ENCODE data around the gene GRM7. TPM values are rescaled to one million over a fixed set of nuclear protein-coding genes. Genes with fewer than 3 reads are reported as not detected.
A peak's percentile ranks its signal among the peaks of the same experiment; 100 is the strongest.

Gene GRM7
- total RNA-seq, 6 donors from 2014 or later: 0.46 to 8.6 TPM; not detected in 4

- H3K9me3 ChIP-seq: no peaks in the 10 kb centered on the region
- no peaks in the 10 kb centered on the region for H3K27me3 ChIP-seq
- H3K36me3 ChIP-seq: no peaks in the 10 kb centered on the region
- no peak overlapping the region for H3K27ac ChIP-seq
- no peak overlapping the region for H3K4me3 ChIP-seq
- H3K4me1 ChIP-seq: peaks cover 6 to 19% (median 12%) of the 10 kb centered on the region in 4 donors
- no peak for TF ChIP-seq EP300 (IDR thresholded peaks at IDR 0.05)
- TF ChIP-seq CTCF (IDR thresholded peaks at IDR 0.05): no peak
- TF ChIP-seq POLR2A (IDR thresholded peaks at IDR 0.05): no peak
- no peak for TF ChIP-seq POLR2AphosphoS5 (IDR thresholded peaks at IDR 0.05)
- ATAC-seq (ENCODE audit: low FRiP score in 2 of 2): no peak
- no peak for DNase-seq
- 3 to 13% methylated on average over 1 of the region's 1 CpG for WGBS, 2 donors
Observed at GRCh38 chr3:7684182-7684715, 823.3 kb downstream of the GRM7 start.

GRCh38 chr3:7687428-7688147, 826.7 kb downstream of the GRM7 start:
- no peaks in the 10 kb centered on the region for H3K9me3 ChIP-seq
- no peak for DNase-seq
- no peaks in the 10 kb centered on the region for H3K27me3 ChIP-seq
- no peaks in the 10 kb centered on the region for H3K36me3 ChIP-seq
- peak in 1 of 2 donors; percentile 30 for ATAC-seq (ENCODE audit: low FRiP score in 2 of 2)
- 80 to 81% methylated on average over 6 of the region's 6 CpGs for WGBS, 2 donors
- H3K27ac ChIP-seq: no peak overlapping the region
- TF ChIP-seq CTCF (IDR thresholded peaks at IDR 0.05) (no peak), POLR2AphosphoS5 (IDR thresholded peaks at IDR 0.05) (no peak), POLR2A (IDR thresholded peaks at IDR 0.05) (no peak), EP300 (IDR thresholded peaks at IDR 0.05) (no peak)
- H3K4me1 ChIP-seq: peaks cover 4 to 16% (median 11%) of the 10 kb centered on the region in 4 donors
- no peak overlapping the region for H3K4me3 ChIP-seq

GRCh38 chr3:7692866-7693265, 832.0 kb downstream of the GRM7 start:
- no peaks in the 10 kb centered on the region for H3K27me3 ChIP-seq
- no peak for DNase-seq
- H3K9me3 ChIP-seq: no peaks in the 10 kb centered on the region
- ATAC-seq (ENCODE audit: low FRiP score in 2 of 2): no peak
- no peak overlapping the region for H3K4me3 ChIP-seq
- H3K36me3 ChIP-seq: no peaks in the 10 kb centered on the region
- TF ChIP-seq POLR2A (IDR thresholded peaks at IDR 0.05): no peak
- TF ChIP-seq CTCF (IDR thresholded peaks at IDR 0.05): no peak
- TF ChIP-seq EP300 (IDR thresholded peaks at IDR 0.05): no peak
- no peak for TF ChIP-seq POLR2AphosphoS5 (IDR thresholded peaks at IDR 0.05)
- 58 to 71% methylated on average over 3 of the region's 3 CpGs for WGBS, 2 donors
- no peaks in the 10 kb centered on the region for H3K4me1 ChIP-seq
- H3K27ac ChIP-seq: no peak overlapping the region

- 87 to 90% methylated on average over 2 of the region's 2 CpGs for WGBS, 2 donors
- DNase-seq (no peak), ATAC-seq (ENCODE audit: low FRiP score in 2 of 2) (no peak)
- Histone ChIP-seq H3K27me3 (no peaks in the 10 kb centered on the region), H3K27ac (no peak overlapping the region), H3K4me3 (no peak overlapping the region), H3K36me3 (no peaks in the 10 kb centered on the region), H3K4me1 (no peaks in the 10 kb centered on the region), H3K9me3 (no peaks in the 10 kb centered on the region)
- TF ChIP-seq POLR2AphosphoS5 (IDR thresholded peaks at IDR 0.05) (no peak), EP300 (IDR thresholded peaks at IDR 0.05) (no peak), CTCF (IDR thresholded peaks at IDR 0.05) (no peak), POLR2A (IDR thresholded peaks at IDR 0.05) (no peak)
Observed at GRCh38 chr3:7693976-7694375, 833.1 kb downstream of the GRM7 start.

GRCh38 chr3:7695049-7695448, 834.1 kb downstream of the GRM7 start:
- ATAC-seq (ENCODE audit: low FRiP score in 2 of 2) (peak; percentile 50 to 60), DNase-seq (peak in 1 of 2 donors; percentile 22)
- WGBS, 2 donors: 35 to 47% methylated on average over 1 of the region's 1 CpG
- Histone ChIP-seq H3K4me3 (no peak overlapping the region), H3K4me1 (no peaks in the 10 kb centered on the region), H3K9me3 (no peaks in the 10 kb centered on the region), H3K27me3 (no peaks in the 10 kb centered on the region), H3K27ac (no peak overlapping the region), H3K36me3 (no peaks in the 10 kb centered on the region)
- TF ChIP-seq POLR2A (IDR thresholded peaks at IDR 0.05): no peak
- TF ChIP-seq EP300 (IDR thresholded peaks at IDR 0.05): no peak
- TF ChIP-seq POLR2AphosphoS5 (IDR thresholded peaks at IDR 0.05): no peak
- no peak for TF ChIP-seq CTCF (IDR thresholded peaks at IDR 0.05)
